Measurements from ENCODE around the gene MME.
A peak's percentile ranks its signal among the peaks of the same experiment; 100 is the strongest.

The MME gene

GRCh38 chr3:155065537-155065936 lies 14.6 kb upstream of the MME start:
- no peak for TF ChIP-seq ZFP30 (CRISPR knock-in tag; IDR thresholded peaks at IDR 0.05)
- no peak for TF ChIP-seq ZNF565 (CRISPR knock-in tag; conservative IDR thresholded peaks at IDR 0.05; ENCODE audit: low read depth)
- TF ChIP-seq, protein P1, sequence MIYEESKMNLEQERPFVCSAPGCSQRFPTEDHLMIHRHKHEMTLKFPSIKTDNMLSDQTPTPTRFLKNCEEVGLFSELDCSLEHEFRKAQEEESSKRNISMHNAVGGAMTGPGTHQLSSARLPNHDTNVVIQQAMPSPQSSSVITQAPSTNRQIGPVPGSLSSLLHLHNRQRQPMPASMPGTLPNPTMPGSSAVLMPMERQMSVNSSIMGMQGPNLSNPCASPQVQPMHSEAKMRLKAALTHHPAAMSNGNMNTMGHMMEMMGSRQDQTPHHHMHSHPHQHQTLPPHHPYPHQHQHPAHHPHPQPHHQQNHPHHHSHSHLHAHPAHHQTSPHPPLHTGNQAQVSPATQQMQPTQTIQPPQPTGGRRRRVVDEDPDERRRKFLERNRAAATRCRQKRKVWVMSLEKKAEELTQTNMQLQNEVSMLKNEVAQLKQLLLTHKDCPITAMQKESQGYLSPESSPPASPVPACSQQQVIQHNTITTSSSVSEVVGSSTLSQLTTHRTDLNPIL (CRISPR knock-in tag; IDR thresholded peaks at IDR 0.05; ENCODE audit: low read depth): no peak
- no peak for TF ChIP-seq SNAI2 (CRISPR knock-in tag; IDR thresholded peaks at IDR 0.05)
- TF ChIP-seq, protein P2, sequence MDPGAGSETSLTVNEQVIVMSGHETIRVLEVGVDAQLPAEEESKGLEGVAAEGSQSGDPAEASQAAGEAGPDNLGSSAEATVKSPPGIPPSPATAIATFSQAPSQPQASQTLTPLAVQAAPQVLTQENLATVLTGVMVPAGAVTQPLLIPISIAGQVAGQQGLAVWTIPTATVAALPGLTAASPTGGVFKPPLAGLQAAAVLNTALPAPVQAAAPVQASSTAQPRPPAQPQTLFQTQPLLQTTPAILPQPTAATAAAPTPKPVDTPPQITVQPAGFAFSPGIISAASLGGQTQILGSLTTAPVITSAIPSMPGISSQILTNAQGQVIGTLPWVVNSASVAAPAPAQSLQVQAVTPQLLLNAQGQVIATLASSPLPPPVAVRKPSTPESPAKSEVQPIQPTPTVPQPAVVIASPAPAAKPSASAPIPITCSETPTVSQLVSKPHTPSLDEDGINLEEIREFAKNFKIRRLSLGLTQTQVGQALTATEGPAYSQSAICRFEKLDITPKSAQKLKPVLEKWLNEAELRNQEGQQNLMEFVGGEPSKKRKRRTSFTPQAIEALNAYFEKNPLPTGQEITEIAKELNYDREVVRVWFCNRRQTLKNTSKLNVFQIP (CRISPR knock-in tag; IDR thresholded peaks at IDR 0.05; ENCODE audit: borderline replicate concordance, low read depth): no peak
- TF ChIP-seq BACH2 (CRISPR knock-in tag; IDR thresholded peaks at IDR 0.05; ENCODE audit: borderline replicate concordance): no peak
- no peak for TF ChIP-seq ZC3H10 (CRISPR knock-in tag; IDR thresholded peaks at IDR 0.05)
- TF ChIP-seq, protein P3, sequence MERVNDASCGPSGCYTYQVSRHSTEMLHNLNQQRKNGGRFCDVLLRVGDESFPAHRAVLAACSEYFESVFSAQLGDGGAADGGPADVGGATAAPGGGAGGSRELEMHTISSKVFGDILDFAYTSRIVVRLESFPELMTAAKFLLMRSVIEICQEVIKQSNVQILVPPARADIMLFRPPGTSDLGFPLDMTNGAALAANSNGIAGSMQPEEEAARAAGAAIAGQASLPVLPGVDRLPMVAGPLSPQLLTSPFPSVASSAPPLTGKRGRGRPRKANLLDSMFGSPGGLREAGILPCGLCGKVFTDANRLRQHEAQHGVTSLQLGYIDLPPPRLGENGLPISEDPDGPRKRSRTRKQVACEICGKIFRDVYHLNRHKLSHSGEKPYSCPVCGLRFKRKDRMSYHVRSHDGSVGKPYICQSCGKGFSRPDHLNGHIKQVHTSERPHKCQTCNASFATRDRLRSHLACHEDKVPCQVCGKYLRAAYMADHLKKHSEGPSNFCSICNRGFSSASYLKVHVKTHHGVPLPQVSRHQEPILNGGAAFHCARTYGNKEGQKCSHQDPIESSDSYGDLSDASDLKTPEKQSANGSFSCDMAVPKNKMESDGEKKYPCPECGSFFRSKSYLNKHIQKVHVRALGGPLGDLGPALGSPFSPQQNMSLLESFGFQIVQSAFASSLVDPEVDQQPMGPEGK (CRISPR knock-in tag; IDR thresholded peaks at IDR 0.05; ENCODE audit: borderline replicate concordance): no peak
- no peak for TF ChIP-seq RARB (CRISPR knock-in tag; IDR thresholded peaks at IDR 0.05)
- no peak for TF ChIP-seq CSDC2 (CRISPR knock-in tag; IDR thresholded peaks at IDR 0.05)
- no peak for TF ChIP-seq ESRRG (CRISPR knock-in tag; IDR thresholded peaks at IDR 0.05)
- no peak for TF ChIP-seq ARNTL (CRISPR knock-in tag; IDR thresholded peaks at IDR 0.05; ENCODE audit: borderline replicate concordance, low read depth)
- TF ChIP-seq TCF4 (CRISPR knock-in tag; IDR thresholded peaks at IDR 0.05; ENCODE audit: borderline replicate concordance): no peak
- no peak for TF ChIP-seq ISL1 (CRISPR knock-in tag; IDR thresholded peaks at IDR 0.05)
- ATAC-seq: peak; percentile 74

DNA sequence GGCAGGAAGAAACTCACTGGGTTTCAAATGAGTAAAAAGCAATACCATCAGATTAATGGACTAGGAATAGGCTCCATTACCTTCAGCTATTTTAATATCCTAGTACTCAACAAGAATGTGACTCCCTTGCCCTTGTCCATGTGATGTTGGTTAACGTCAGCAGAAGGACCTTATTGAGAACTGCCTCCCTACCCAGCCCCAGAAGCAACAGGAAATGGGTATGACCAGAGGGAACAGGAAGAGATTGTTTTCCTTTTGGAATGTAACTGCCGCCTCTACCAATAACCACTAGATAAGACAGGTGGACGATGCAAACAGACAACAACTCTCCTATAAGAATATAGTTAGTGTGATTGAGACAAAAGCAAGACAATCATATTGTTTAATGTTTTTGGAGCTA lies 10.4 kb upstream of the MME start:
- no peak for TF ChIP-seq RARB (CRISPR knock-in tag; IDR thresholded peaks at IDR 0.05)
- no peak for TF ChIP-seq GLIS3 (CRISPR knock-in tag; IDR thresholded peaks at IDR 0.05)
- TF ChIP-seq PPARA (CRISPR knock-in tag; IDR thresholded peaks at IDR 0.05; ENCODE audit: borderline replicate concordance): no peak
- TF ChIP-seq ZFP30 (CRISPR knock-in tag; IDR thresholded peaks at IDR 0.05): no peak
- TF ChIP-seq, protein P2 (CRISPR knock-in tag; IDR thresholded peaks at IDR 0.05; ENCODE audit: borderline replicate concordance, low read depth): no peak
- TF ChIP-seq, protein P1 (CRISPR knock-in tag; IDR thresholded peaks at IDR 0.05; ENCODE audit: low read depth): no peak
- no peak for TF ChIP-seq TCF4 (CRISPR knock-in tag; IDR thresholded peaks at IDR 0.05; ENCODE audit: borderline replicate concordance)
- peak; percentile 25 for ATAC-seq

DNA sequence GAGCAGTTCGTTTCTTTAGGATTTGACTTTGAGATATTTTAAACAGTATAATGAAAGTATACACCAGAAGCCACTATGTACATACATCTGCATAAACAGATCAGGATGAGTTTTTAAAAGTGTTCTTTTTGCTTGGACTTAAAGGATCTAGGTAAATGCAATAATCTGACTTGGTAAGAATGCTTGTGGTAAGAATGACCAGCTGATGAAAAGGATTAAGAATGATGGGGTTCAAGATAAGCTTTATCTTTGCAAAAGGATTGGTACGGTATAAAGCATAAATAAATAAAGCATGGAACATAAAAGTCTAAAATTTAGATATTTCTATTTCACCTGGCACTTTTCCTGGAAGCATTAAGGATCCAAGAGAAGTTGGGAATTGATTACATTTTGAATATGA lies 9.8 kb upstream of the MME start:
- TF ChIP-seq CSDC2 (CRISPR knock-in tag; IDR thresholded peaks at IDR 0.05): no peak
- no peak for TF ChIP-seq ZNF8 (CRISPR knock-in tag; IDR thresholded peaks at IDR 0.05)
- no peak for TF ChIP-seq BACH2 (CRISPR knock-in tag; IDR thresholded peaks at IDR 0.05; ENCODE audit: borderline replicate concordance)
- TF ChIP-seq, protein P2 (CRISPR knock-in tag; IDR thresholded peaks at IDR 0.05; ENCODE audit: borderline replicate concordance, low read depth): no peak
- TF ChIP-seq OSR1 (CRISPR knock-in tag; IDR thresholded peaks at IDR 0.05): no peak
- TF ChIP-seq ZC3H10 (CRISPR knock-in tag; IDR thresholded peaks at IDR 0.05): no peak
- no peak for TF ChIP-seq ARNTL (CRISPR knock-in tag; IDR thresholded peaks at IDR 0.05; ENCODE audit: borderline replicate concordance, low read depth)
- TF ChIP-seq, protein P1 (CRISPR knock-in tag; IDR thresholded peaks at IDR 0.05; ENCODE audit: low read depth): no peak
- no peak for TF ChIP-seq ZNF70 (CRISPR knock-in tag; IDR thresholded peaks at IDR 0.05)
- no peak for TF ChIP-seq TCF4 (CRISPR knock-in tag; IDR thresholded peaks at IDR 0.05; ENCODE audit: borderline replicate concordance)
- no peak for TF ChIP-seq GLIS3 (CRISPR knock-in tag; IDR thresholded peaks at IDR 0.05)
- TF ChIP-seq ZFP3 (CRISPR knock-in tag; IDR thresholded peaks at IDR 0.05): no peak
- no peak for TF ChIP-seq PPARA (CRISPR knock-in tag; IDR thresholded peaks at IDR 0.05; ENCODE audit: borderline replicate concordance)
- TF ChIP-seq, protein P4, sequence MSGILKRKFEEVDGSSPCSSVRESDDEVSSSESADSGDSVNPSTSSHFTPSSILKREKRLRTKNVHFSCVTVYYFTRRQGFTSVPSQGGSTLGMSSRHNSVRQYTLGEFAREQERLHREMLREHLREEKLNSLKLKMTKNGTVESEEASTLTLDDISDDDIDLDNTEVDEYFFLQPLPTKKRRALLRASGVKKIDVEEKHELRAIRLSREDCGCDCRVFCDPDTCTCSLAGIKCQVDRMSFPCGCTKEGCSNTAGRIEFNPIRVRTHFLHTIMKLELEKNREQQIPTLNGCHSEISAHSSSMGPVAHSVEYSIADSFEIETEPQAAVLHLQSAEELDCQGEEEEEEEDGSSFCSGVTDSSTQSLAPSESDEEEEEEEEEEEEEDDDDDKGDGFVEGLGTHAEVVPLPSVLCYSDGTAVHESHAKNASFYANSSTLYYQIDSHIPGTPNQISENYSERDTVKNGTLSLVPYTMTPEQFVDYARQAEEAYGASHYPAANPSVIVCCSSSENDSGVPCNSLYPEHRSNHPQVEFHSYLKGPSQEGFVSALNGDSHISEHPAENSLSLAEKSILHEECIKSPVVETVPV (CRISPR knock-in tag; IDR thresholded peaks at IDR 0.05): no peak
- TF ChIP-seq TOX (CRISPR knock-in tag; IDR thresholded peaks at IDR 0.05; ENCODE audit: borderline replicate concordance): no peak
- TF ChIP-seq ZFP30 (CRISPR knock-in tag; IDR thresholded peaks at IDR 0.05): no peak
- TF ChIP-seq, protein P3 (CRISPR knock-in tag; IDR thresholded peaks at IDR 0.05; ENCODE audit: borderline replicate concordance): no peak
- no peak for TF ChIP-seq RARB (CRISPR knock-in tag; IDR thresholded peaks at IDR 0.05)
- ATAC-seq: no peak

All from SK-N-SH treated with all-trans-retinoic acid at 6 μM for 48 hours (cell line).